Ovary (tissue), 9 donors: ENCODE results near the gene ZDHHC17. TPM values are rescaled to one million over a fixed set of nuclear protein-coding genes. Genes with fewer than 3 reads are reported as not detected.

Experiments
- DNase-seq, 5 donors: peaks; one replicate each; pipeline ENCODE4 v3.0.0-alpha.2; 2019 to 2020
- H3K27ac ChIP-seq, 2 donors: fragments of 200-600 bp; one replicate each; pipeline versions ENCODE4 v1.5.1 to v1.8.0; 2019 to 2022
- H3K27me3 ChIP-seq: fragments of 200-600 bp; one replicate; pipeline ENCODE4 v1.8.0; 2022
- H3K36me3 ChIP-seq: fragments of 200-600 bp; sonication (generic); one replicate; pipeline ENCODE4 v1.5.1; 2019
- H3K4me1 ChIP-seq: one replicate; pipeline ENCODE4 v1.8.1; 2013; ENCODE audit warnings: mild to moderate bottlenecking, moderate library complexity; ENCODE audit not compliant: insufficient read depth
- H3K4me3 ChIP-seq: fragments of 200-600 bp; sonication (generic); one replicate; pipeline ENCODE4 v1.5.1; 2017
- H3K9me3 ChIP-seq, 2 donors: fragments of 200-600 bp in 1 of 2; sonication (generic) in 1 of 2; one replicate each; pipeline versions ENCODE4 v1.5.1 to v1.8.1; 2013 to 2019; ENCODE audit warnings: mild to moderate bottlenecking in 1 of 2, moderate library complexity in 1 of 2
- CTCF ChIP-seq, 3 donors: fragments of 450-650 bp in 2 of 3; fragments of 200-600 bp in 1 of 3; IDR thresholded peaks; one replicate each; pipeline versions ENCODE4 v1.5.1 to v1.8.0; 2016 to 2022; ENCODE audit warnings: antibody characterized with exemption in 3 of 3, mild to moderate bottlenecking in 1 of 3
- EP300 ChIP-seq: sonication (generic); formaldehyde crosslinking; IDR thresholded peaks from one replicate; pipeline ENCODE4 v1.6.1; 2017; ENCODE audit warnings: antibody characterized with exemption
- POLR2A ChIP-seq: fragments of 450-650 bp; IDR thresholded peaks from one replicate; pipeline ENCODE4 v1.6.1; 2017; ENCODE audit warnings: antibody characterized with exemption, mild to moderate bottlenecking, moderate library complexity
- WGBS, 3 donors: extraction: QIAGEN DNeasy Blood & Tissue Kit in 1 of 3; methylation state at CpG; one replicate each; pipeline versions ENCODE4 v1.1.5 to v1.1.7; 2013 to 2017; 5-methylcytosine and 5-hydroxymethylcytosine counted together
- intact Hi-C, 4 donors: fragments of 100-400 bp; cut with DNase I; formaldehyde crosslinking; loops; one replicate each; pipeline versions ENCODE4 v1.11.0 to v1.15.1; 2022 to 2023
- polyA plus RNA-seq, 2 donors: library from polyadenylated mRNA; stranded (reverse); fragments of 200-250 nt in 1 of 2; fragments of 350-450 nt in 1 of 2; fragmentation: Illumina TruSeq in 1 of 2; extraction: RNeasy Lipid Tissue Mini Kit (QIAGEN cat#74804) in 1 of 2; gene quantifications; one replicate each; pipeline ENCODE4 v1.2.3, GENCODE V29; 2013 to 2014
- total RNA-seq, 7 donors: library from RNA; depleted of rRNA in 2 of 7; stranded (reverse); fragments of >200 nt in 2 of 7; fragmentation: NEBNext Ultra II Directional in 3 of 7; extraction: Animal tissue kit (Norgen Biotek cat#: 25700) in 3 of 7; gene quantifications; one replicate each; pipeline versions ENCODE4 v1.1.0 to v1.2.4, GENCODE V29; 2016 to 2023
- donor health status: DM: no; HTN: no; CAD: no; lungs with moderate emphysema.
- donor health status: DM: no; HTN: no; CAD: no.
- donor health status: Bipolar disorder and iron deficiency.
- donor health status: DM: yes; HTN: yes; CAD: no.
- donor health status: DM: no; HTN: no; CAD: no.
- donor health status: DM: yes; HTN: yes; CAD: no.

The ZDHHC17 gene
- total and polyA plus RNA-seq, 9 donors: 19.3 to 76.7 (median 37.6) TPM

- Histone ChIP-seq H3K27me3 (no peaks in the 10 kb centered on the region), H3K9me3 (no peaks in the 10 kb centered on the region), H3K27ac (no peak overlapping the region), H3K4me1 (no peaks in the 10 kb centered on the region), H3K4me3 (no peak overlapping the region), H3K36me3 (no peaks in the 10 kb centered on the region)
- no peak for DNase-seq
- WGBS, 3 donors: 93 to 97% (median 96%) methylated on average over 8 of the region's 8 CpGs
- TF ChIP-seq EP300: no peak
- TF ChIP-seq CTCF (IDR thresholded peaks at IDR 0.05): no peak
- TF ChIP-seq POLR2A: no peak
- intact Hi-C loops: no loop called here
These were observed 40.6 kb downstream of the ZDHHC17 start for GRCh38 chr12:76804435-76804976.

DNA sequence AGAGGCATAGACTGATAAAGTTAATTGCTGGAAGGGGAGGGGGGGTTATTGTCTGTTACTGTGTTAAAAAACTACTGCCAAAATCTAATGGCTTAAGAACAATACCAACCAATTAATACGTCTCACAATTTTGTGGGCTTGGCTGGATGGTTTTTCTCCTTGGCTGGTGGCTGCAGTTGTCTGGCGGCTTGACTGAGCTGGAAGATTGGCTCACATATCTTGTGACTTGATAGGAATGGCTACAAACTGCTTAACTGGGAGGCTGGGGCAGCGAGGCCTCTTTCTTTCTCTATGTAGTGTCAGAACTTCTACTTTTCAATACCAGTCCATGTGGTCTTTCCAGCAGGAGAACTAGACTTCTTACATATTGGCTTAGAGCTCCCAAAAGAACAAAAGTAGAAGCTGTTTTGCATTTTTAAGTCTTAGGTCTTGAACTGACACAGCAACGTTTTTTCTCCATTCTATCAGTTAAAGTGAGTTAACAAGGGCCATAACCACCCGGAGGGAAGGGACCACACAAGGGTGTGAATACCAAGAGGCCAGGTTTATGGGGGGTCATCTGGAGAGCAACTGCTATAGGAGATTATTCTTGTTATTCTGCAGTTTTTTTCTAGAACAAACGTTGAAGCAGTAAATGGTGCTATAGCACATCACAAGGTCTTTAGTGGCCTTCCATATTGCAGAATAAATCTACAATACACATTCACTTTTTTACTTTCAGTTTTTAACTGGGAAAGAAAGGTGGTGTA lies 46.9 kb downstream of the ZDHHC17 start:
- Histone ChIP-seq H3K36me3 (no peaks in the 10 kb centered on the region), H3K4me3 (no peak overlapping the region), H3K9me3 (no peaks in the 10 kb centered on the region), H3K27ac (no peak overlapping the region), H3K4me1 (no peaks in the 10 kb centered on the region), H3K27me3 (no peaks in the 10 kb centered on the region)
- intact Hi-C loops: no loop called here
- 56 to 69% (median 59%) methylated on average over 6 of the region's 6 CpGs for WGBS, 3 donors
- no peak for DNase-seq
- TF ChIP-seq EP300 (no peak), POLR2A (no peak), CTCF (IDR thresholded peaks at IDR 0.05) (no peak)

GRCh38 chr12:76811976-76812375 lies 48.1 kb downstream of the ZDHHC17 start:
- H3K36me3 ChIP-seq: no peaks in the 10 kb centered on the region
- no peak overlapping the region for H3K4me3 ChIP-seq
- no peak overlapping the region for H3K27ac ChIP-seq
- no peaks in the 10 kb centered on the region for H3K9me3 ChIP-seq
- 77 to 86% (median 85%) methylated on average over 1 of the region's 1 CpG for WGBS, 3 donors
- H3K4me1 ChIP-seq: no peaks in the 10 kb centered on the region
- intact Hi-C loops: no loop called here
- TF ChIP-seq POLR2A (no peak), CTCF (IDR thresholded peaks at IDR 0.05) (no peak), EP300 (no peak)
- H3K27me3 ChIP-seq: no peaks in the 10 kb centered on the region
- no peak for DNase-seq

GRCh38 chr12:76813265-76813664 lies 49.4 kb downstream of the ZDHHC17 start:
- no peak overlapping the region for H3K4me3 ChIP-seq
- no peaks in the 10 kb centered on the region for H3K27me3 ChIP-seq
- H3K27ac ChIP-seq: no peak overlapping the region
- DNase-seq: no peak
- TF ChIP-seq POLR2A (no peak), CTCF (IDR thresholded peaks at IDR 0.05) (no peak), EP300 (no peak)
- no peaks in the 10 kb centered on the region for H3K9me3 ChIP-seq
- intact Hi-C loops: no loop called here
- no peaks in the 10 kb centered on the region for H3K4me1 ChIP-seq
- H3K36me3 ChIP-seq: no peaks in the 10 kb centered on the region
